ENCODE data around the gene PBX4.

PBX4 gene

GRCh38 chr19:19602713-19603324, 15.7 kb downstream of the PBX4 start:
- no peak for DNase-seq (ENCODE audit: low spot score)
- TF ChIP-seq CTCF (IDR thresholded peaks at IDR 0.05; ENCODE audit: extremely low read depth, missing control alignments) = no peak

GRCh38 chr19:19602136-19602712, 16.3 kb downstream of the PBX4 start:
- no peak for TF ChIP-seq CTCF (IDR thresholded peaks at IDR 0.05; ENCODE audit: extremely low read depth, missing control alignments)
- no peak for DNase-seq (ENCODE audit: low spot score)

- no peak for DNase-seq (ENCODE audit: low spot score)
- TF ChIP-seq CTCF (IDR thresholded peaks at IDR 0.05; ENCODE audit: extremely low read depth, missing control alignments) = no peak
Measured at GRCh38 chr19:19600793-19601330, 17.6 kb downstream of the PBX4 start.

GRCh38 chr19:19598728-19599451, 19.6 kb downstream of the PBX4 start:
- peak; percentile 44 for DNase-seq (ENCODE audit: low spot score)

GRCh38 chr19:19597809-19598306, 20.6 kb downstream of the PBX4 start:
- TF ChIP-seq CTCF (IDR thresholded peaks at IDR 0.05; ENCODE audit: extremely low read depth, missing control alignments) = no peak
- peak; percentile 69 for DNase-seq (ENCODE audit: low spot score)

- no peak for DNase-seq (ENCODE audit: low spot score)
- no peak for TF ChIP-seq CTCF (IDR thresholded peaks at IDR 0.05; ENCODE audit: extremely low read depth, missing control alignments)
Measured at GRCh38 chr19:19595171-19595701, 23.3 kb downstream of the PBX4 start.

GRCh38 chr19:19594381-19594780, 24.1 kb downstream of the PBX4 start:
- no peak for DNase-seq (ENCODE audit: low spot score)

More at GRCh38 chr19:19594381-19594780, 24.1 kb downstream of the PBX4 start:
- no peak for TF ChIP-seq CTCF (IDR thresholded peaks at IDR 0.05; ENCODE audit: extremely low read depth, missing control alignments)
